Activated T-cell treated with anti-CD3 and anti-CD28 coated beads, Interleukin-2, amount 50 U/mL, for 48 hours (primary cell): Measurements from ENCODE around the gene P2RX6.

Experiments used
- DNase-seq, 2 experiments: peaks; one replicate each; pipeline ENCODE4 v3.0.0-alpha.2; 2020

The P2RX6 gene

DNA sequence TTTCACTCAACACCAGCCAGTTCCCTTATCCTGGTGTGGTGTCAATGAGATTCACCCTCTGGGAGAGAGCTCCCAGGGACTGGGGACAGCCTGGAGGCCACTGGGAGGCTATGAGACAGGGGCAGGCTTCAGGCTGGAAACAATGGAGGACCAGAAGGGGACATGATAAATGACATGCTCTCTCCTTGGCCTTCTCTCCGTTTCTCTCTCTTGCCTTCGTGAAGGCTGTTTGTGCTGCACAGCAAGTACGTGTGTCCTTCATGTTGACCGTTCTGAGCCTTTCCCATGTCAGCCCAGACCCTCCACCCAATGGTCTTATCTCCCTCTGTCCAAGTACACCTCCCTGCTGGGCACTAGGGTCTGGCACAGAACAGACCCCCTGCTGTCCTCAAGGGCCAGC is 34.4 kb upstream of the P2RX6 start:
- DNase-seq: no peak

DNA sequence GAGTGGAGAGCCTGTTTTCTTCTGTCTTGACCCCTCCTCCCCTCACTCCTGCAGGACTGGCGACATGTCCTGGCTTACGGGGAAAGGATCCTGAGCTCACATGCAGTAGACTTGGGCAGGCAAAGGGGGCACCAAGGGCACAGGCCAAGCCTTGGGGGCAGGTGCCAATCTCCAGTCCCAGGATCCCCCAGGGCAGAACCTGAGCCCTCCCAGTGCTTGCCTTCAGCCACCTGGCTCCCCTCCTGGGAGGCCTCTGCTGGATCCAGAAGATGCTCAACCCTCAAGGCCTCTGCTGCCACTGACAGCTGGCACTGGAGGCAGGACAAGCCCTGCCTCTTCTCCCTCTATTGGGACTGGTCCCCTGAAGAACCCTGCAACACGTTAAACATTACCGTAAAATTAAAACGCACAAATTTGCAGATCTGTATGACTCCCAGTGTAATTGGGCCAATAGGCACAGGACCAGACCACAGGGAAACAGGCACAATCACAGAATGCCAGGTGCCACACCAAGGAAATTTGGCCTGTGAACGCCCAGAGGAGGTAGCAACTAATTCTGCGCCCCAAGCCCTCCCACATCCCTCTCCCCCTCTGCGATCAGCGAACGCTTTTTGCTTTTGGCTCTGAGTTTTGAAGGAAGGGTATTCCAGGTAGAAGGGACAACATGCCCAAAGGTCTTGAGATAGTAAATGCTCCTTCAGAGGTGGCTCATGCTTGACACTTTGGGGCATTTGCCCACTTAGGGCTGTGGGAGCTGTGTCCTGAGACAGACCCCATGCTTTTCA is 33.8 kb upstream of the P2RX6 start:
- peak in 1 of 2 experiments; percentile 28 for DNase-seq

GRCh38 chr22:20981787-20982562 is 33.0 kb upstream of the P2RX6 start, which contains the start of gene LZTR1:
Gene LZTR1 (plus strand): TSS chr22:20982297. CDS start chr22:20982372, 75 bp downstream.
- DNase-seq: peak; percentile 81 to 85

DNA sequence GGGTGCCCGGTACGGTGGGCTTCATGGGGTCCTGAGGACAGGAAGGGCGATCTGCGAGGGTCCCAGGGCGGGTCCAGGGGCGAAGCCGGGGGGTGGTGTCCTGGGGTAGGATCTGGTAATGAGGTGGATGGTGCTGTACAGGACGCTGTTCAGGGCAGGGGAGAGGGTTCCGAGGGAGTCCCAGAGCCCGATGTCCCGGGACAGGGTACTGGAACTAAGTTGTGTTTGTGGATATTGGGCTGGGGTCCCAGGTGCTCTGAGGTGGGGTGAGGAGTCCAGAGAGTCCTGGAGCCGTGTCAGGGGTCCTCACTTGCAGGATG is 32.4 kb upstream of the P2RX6 start:
- DNase-seq: no peak

DNA sequence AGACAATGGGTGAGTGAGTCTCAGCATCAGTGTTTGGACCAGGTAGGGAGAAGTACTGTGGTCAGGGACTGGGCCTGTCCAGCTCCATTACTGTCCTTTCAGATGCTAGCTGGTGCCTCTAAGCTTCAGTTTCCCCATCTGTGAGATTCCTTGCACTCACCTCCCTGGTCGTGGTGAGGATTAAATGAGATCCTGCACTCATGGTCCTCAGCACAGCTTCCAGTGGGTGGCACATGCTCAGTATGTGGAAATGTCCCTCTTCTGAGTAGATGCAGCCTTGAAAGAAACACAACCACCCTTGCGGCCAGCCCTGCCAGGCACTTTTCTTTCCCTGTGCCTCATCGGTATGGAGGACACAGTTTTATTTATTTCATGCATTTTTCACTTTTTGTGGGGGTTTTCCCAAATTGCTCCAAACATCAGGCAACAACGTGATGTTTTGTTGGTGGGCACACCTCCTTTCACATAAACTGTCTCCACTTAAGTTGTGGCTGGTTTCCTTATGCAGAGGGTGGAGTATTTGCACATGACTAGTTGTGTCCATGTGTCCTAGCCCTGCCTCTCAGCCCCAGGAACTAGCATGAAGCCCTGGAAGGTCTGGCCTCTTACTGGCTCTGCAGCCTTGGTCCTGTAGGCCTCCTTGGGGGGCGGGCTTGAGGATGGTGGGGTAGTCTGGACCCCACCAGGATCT is 31.7 kb upstream of the P2RX6 start:
- no peak for DNase-seq

- DNase-seq: no peak
These were observed 29.2 kb upstream of the P2RX6 start for GRCh38 chr22:20985720-20986119.

DNA sequence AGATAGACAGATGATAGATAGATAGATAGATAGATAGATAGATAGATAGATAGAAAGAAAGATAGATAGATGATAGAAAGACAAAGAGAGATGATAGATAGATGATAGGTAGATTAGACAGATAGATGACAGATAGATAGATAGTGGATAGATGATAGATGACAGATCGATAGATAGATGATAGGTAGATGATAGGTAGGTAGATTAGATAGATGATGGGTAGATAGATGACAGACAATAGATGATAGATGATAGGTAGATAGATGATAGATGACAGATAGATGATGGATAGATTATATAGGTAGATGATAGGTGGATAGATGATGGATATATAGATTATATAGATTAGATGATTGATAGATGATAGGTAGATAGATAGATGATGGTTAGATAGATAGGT is 28.6 kb upstream of the P2RX6 start:
- no peak for DNase-seq

- DNase-seq: no peak
These were observed 27.6 kb upstream of the P2RX6 start for GRCh38 chr22:20987375-20987774.

DNA sequence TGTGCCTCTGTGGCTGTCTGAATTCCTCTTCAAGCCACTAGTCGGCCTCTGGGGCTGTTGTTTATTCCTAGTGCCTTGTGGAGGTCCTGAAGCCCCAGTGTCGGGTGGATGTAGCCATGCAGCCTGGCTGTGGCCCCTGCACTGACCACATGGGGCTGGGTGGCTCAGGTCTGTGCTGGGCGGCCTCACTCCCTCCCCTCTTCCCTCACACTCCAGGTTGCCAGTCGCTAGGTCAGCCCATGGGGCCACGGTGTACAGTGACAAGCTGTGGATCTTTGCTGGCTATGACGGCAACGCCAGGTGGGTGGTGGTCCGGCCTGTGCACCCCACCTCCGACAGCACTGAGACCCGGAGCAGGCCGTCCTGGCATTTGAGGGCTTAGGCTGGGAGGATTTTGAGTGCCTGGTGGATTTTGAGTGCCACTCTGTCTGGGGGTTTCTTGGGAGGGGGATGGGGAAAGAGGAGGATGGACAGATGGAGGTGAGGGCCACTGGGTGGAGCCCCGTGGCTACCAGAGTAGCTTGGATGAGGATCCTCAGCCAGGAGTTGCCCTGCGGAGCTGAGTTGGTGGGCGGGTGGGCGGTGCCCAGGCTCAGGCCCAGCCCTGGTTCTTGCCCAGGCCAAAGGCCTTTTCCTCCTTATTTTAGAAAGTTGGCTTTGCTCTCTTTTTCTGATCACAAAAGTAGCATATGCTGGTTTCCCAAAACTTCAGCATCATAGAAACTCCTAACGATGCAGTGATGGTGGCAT is 26.2 kb upstream of the P2RX6 start:
- DNase-seq: no peak

- DNase-seq: no peak
These were observed 25.4 kb upstream of the P2RX6 start for GRCh38 chr22:20989323-20990138.

DNA sequence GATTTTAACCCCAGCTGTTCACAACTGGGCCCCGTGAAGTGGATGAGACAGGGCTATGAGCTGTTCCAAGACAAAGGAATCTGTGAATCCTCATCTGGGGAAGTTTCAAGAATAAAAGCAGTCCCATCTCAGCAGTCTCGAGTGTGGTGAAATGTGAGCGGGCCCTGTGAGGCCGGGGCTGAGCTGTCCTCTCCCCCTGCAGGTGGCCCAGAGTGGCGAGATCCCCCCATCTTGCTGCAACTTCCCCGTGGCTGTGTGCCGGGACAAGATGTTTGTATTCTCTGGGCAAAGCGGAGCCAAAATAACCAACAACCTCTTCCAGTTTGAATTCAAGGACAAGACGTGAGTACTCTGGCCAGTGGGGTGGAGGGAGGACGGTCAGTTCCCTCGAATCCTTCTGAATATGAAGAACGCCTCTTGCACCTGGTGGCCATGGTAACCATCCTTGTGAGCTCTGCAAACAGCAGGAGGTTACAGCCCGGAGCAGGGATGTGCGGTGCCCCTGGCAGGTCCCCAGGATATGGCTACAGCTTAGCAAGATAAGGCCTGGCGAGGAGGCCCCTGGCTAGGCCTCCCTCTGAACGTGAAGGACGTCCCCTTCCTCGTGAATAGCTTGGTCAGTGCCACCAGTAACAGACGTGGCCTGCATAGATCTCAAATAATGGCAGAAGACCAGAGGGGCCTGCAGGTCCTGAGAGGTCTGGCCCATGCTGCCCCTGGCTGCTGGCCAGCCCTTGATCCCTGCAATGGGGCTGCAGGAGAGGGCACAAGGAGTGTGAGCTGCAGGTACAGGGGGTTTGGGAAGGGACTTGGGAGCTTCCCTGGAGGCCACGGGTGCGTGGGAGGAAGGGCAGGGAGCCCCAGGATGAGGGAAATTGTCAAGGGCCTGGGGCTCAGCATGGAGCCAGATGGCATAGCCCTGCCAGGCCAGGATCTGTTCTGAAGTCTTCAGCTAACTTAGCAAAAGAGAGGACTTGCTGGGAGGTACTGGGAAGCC is 24.5 kb upstream of the P2RX6 start:
- no peak for DNase-seq

DNA sequence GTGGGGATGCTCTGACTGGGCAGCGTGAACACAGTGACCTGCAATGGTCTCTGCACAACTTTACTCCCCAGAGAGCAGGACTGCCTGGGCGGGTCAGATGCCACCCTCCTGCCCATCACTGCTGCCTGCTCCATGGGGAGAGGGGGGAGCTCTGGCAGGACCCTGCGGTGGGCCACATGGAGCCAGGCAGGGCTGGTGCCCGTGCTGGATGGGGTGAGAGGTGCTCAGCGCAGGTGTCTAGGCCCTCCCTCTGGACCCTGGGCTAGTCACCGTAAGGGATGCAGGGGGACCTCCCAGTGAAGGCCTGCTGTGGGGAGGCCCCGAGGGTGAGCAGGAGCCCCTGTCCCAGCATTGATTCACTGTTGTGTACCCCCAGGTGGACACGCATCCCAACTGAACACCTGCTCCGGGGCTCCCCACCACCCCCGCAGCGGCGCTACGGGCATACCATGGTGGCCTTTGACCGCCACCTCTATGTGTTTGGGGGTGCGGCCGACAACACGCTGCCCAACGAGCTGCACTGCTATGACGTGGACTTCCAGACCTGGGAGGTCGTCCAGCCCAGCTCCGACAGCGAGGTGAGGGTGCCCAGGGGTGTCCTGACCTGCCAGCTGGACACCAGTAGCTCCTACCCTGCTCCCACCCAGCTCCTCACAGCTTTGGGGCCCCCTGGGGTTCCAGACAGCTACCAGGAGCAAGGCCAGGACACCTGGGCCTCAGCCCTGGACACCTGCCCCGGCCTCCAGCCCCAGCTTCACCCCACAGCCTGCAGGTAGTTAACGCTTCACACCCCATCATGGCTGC is 23.5 kb upstream of the P2RX6 start:
- DNase-seq: no peak

DNA sequence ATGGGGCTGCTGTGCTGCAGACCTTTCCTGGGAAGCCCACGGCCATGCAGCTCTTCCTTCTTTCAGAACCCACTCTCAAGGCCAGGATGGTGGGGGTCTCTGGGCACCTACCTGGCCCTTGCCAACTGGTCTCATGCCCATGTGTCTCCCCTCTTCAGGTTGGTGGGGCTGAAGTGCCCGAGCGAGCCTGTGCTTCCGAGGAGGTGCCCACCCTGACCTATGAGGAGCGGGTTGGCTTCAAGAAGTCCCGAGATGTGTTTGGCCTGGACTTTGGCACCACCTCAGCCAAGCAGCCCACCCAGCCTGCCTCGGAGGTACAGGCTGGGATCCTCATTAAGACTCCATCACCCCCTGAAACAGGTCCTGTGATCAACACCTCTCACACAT is 22.9 kb upstream of the P2RX6 start:
- no peak for DNase-seq

DNA sequence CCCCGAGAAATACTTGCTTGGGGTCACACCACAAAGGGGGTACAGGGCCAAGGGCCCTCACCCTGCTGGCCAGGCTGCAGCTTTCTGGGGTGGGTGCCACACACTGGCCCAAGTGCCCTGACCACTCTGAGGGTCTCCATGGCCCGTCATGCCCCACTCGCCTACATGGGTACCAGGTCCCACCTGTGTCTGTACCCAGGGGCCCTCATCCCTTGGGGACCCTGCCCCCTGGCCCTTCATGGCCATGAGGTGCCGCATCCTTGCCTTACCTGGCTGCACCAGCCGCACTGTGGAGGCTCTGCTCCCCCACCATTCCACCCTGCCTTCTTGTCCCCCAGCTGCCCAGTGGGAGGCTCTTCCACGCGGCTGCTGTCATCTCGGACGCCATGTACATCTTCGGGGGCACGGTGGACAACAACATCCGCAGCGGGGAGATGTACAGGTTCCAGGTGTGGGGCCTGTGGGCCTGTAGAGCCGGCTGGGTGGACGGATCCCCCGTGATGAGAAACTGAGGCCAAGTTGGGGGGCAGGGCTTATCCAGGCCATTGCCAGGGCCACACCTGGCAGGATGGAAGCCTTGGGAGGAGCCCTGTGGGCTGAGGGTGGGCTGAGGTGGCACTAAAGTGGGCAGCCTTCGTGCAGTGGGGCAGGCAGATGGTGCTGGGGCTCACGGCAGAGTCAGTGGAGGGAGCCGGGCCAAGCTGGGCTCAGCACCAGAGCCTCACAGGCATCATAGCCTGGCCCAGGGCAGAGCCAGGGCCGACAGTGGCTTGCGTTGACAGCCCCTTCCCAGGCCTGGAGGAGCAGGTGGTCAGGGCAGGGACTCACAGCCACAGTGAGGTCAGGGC is 22.3 kb upstream of the P2RX6 start:
- no peak for DNase-seq

DNA sequence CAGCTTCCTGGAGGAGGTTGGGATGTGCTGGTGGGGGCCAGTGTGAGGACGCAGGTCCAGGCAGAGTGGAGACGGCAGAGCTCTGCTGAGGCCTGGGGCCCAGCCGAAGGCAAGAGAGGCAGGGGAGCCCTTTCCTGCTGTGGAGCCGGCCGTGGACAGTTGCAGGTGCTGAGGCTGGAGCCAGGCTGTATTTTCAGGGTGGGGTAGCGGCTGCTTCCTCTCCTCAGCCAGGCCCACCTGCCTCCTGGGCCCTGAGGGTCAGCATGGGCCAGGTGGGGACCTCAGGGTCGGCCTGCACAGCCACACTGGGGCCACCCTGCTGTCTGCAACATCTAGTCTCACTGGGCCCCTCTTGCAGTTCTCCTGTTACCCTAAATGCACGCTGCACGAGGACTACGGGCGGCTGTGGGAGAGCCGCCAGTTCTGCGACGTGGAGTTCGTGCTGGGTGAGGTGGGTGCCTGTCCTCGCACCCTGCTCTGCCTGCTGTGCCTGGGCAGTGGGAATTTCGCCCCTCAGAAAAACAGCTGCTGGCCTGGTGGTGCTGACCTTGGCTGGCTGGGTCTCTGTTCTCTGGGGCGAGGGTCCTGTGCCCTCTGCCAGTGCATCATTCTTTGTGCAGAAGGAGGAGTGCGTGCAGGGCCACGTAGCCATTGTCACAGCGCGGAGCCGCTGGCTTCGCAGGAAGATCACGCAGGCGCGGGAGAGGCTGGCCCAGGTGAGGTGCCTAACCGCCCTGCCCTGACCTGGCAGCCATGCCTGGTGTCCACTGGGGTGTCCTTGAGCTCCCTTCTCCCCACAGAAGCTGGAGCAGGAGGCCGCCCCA is 21.4 kb upstream of the P2RX6 start:
- DNase-seq: no peak

- no peak for DNase-seq
These were observed 20.6 kb upstream of the P2RX6 start for GRCh38 chr22:20994128-20994901.

DNA sequence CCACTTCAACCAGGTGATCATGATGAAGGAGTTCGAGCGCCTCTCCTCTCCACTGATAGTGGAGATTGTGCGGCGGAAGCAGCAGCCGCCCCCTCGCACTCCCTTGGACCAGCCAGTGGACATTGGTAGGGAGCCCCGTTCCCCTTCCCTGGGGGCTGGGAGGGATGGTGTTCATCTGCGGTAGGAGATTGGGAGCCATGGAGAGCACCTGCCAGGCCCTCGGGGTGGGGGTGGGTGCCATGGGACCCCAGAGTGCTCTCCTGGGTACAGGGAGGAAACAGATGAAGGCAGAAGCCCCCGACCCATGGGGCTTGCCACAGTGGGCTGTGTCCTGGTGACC is 20.1 kb upstream of the P2RX6 start:
- DNase-seq: no peak
